Type B pancreatic cell (in vitro differentiated cells): ENCODE measurements around the gene STK35. TPM values are rescaled to one million over a fixed set of nuclear protein-coding genes. Genes with fewer than 3 reads are reported as not detected.

ENCODE experiments used
- DNase-seq: peaks from one replicate; pipeline ENCODE4 v3.0.0; 2021; ENCODE audit warnings: mixed read lengths; ENCODE audit not compliant: unreplicated experiment; ENCODE audit errors: extremely low spot score
- H3K27ac Mint-ChIP-seq: 2 replicates; pipeline ENCODE4 v1.8.0; 2021; ENCODE audit warnings: mild to moderate bottlenecking, mixed read lengths
- H3K27me3 Mint-ChIP-seq: 2 replicates; pipeline ENCODE4 v1.8.0; 2021; ENCODE audit warnings: mixed read lengths
- H3K36me3 Mint-ChIP-seq: 2 replicates; pipeline ENCODE4 v1.8.0; 2021; ENCODE audit warnings: mixed read lengths
- H3K4me1 Mint-ChIP-seq: one replicate; pipeline ENCODE4 v1.8.0; 2021; ENCODE audit warnings: mixed read lengths; ENCODE audit not compliant: unreplicated experiment
- H3K4me3 Mint-ChIP-seq: 2 replicates; pipeline ENCODE4 v1.8.0; 2021; ENCODE audit warnings: mild to moderate bottlenecking, mixed read lengths
- H3K9me3 Mint-ChIP-seq: 2 replicates; pipeline ENCODE4 v1.8.0; 2021; ENCODE audit warnings: mixed read lengths
- CTCF ChIP-seq: fragments of 200-600 bp; sonication (generic); conservative IDR thresholded peaks from 2 replicates; pipeline ENCODE4 v1.5.0; 2021; ENCODE audit warnings: antibody characterized with exemption, mild to moderate bottlenecking
- total RNA-seq: library from RNA; stranded (reverse); gene quantifications from 2 replicates; pipeline ENCODE4 v1.2.1, GENCODE V29; 2021; ENCODE audit warnings: low replicate concordance

Gene STK35
- total RNA-seq, 1 donor from 2014 or later, result 28.3 TPM

GRCh38 chr20:2152317-2152716 lies 50.7 kb downstream of the STK35 start:
- H3K36me3 Mint-ChIP-seq, result peaks cover 5% of the 10 kb centered on the region
- no peaks in the 10 kb centered on the region for H3K9me3 Mint-ChIP-seq
- H3K4me1 Mint-ChIP-seq, result peaks cover 7% of the 10 kb centered on the region
- H3K4me3 Mint-ChIP-seq, result no peak overlapping the region
- H3K27ac Mint-ChIP-seq, result peak overlapping the region; percentile 57
- no peak for TF ChIP-seq CTCF
- H3K27me3 Mint-ChIP-seq, result no peaks in the 10 kb centered on the region
- DNase-seq, result no peak

GRCh38 chr20:2153326-2153725 lies 51.7 kb downstream of the STK35 start:
- Mint-ChIP-seq H3K4me3 (no peak overlapping the region), H3K4me1 (peaks cover 7% of the 10 kb centered on the region), H3K9me3 (no peaks in the 10 kb centered on the region), H3K27ac (no peak overlapping the region), H3K27me3 (no peaks in the 10 kb centered on the region), H3K36me3 (peaks cover under 1% of the 10 kb centered on the region)
- no peak for DNase-seq
- TF ChIP-seq CTCF, result no peak

GRCh38 chr20:2156224-2156623 lies 54.6 kb downstream of the STK35 start:
- H3K4me3 Mint-ChIP-seq, result no peak overlapping the region
- no peak for TF ChIP-seq CTCF
- H3K27me3 Mint-ChIP-seq, result no peaks in the 10 kb centered on the region
- no peak overlapping the region for H3K27ac Mint-ChIP-seq
- H3K36me3 Mint-ChIP-seq, result no peaks in the 10 kb centered on the region
- DNase-seq, result no peak
- H3K4me1 Mint-ChIP-seq, result peaks cover 3% of the 10 kb centered on the region
- no peaks in the 10 kb centered on the region for H3K9me3 Mint-ChIP-seq

- Mint-ChIP-seq H3K4me1 (no peaks in the 10 kb centered on the region), H3K27me3 (no peaks in the 10 kb centered on the region), H3K4me3 (no peak overlapping the region), H3K9me3 (no peaks in the 10 kb centered on the region), H3K36me3 (no peaks in the 10 kb centered on the region), H3K27ac (no peak overlapping the region)
- TF ChIP-seq CTCF, result no peak
- no peak for DNase-seq
Observed at GRCh38 chr20:2156666-2157624, 55.3 kb downstream of the STK35 start.

- no peak overlapping the region for H3K4me3 Mint-ChIP-seq
- peaks cover 9% of the 10 kb centered on the region for H3K27me3 Mint-ChIP-seq
- H3K27ac Mint-ChIP-seq, result no peak overlapping the region
- H3K9me3 Mint-ChIP-seq, result no peaks in the 10 kb centered on the region
- TF ChIP-seq CTCF, result no peak
- no peaks in the 10 kb centered on the region for H3K4me1 Mint-ChIP-seq
- no peak for DNase-seq
- no peaks in the 10 kb centered on the region for H3K36me3 Mint-ChIP-seq
Observed at GRCh38 chr20:2162125-2162822, 60.6 kb downstream of the STK35 start.
